HEK293 (cell line): Measurements from ENCODE around the gene FGF10.

ENCODE experiments used
- CTCF ChIA-PET: fragments of 350-600 bp; formaldehyde crosslinking; extraction: SDS; loops from one replicate; lab custom pipeline; 2021; ENCODE audit warnings: antibody characterized with exemption; lab: Yijun Ruan, JAX
- POLR2A ChIA-PET: fragments of 300-600 bp; formaldehyde crosslinking; extraction: SDS; loops from one replicate; lab custom pipeline; 2020; ENCODE audit warnings: antibody characterized with exemption, inconsistent platforms; lab: Yijun Ruan, JAX
- H3K27ac ChIP-seq: fragments of 200-500 bp; sonication (Bioruptor generic); 2 replicates; pipeline ENCODE4 v1.5.1; 2014; ENCODE audit warnings: low read depth, low read length, control low read depth, inconsistent platforms; ENCODE audit errors: extremely low read depth
- H3K36me3 ChIP-seq, 2 experiments: fragments of 200-500 bp in 1 of 2; sonication (Bioruptor generic) in 1 of 2; 1 replicate in 1 of 2; 2 replicates in 1 of 2; pipeline ENCODE4 v1.5.1; 2014 to 2017; ENCODE audit warnings: inconsistent platforms in 2 of 2, low read length in 2 of 2; ENCODE audit not compliant: control insufficient read depth in 2 of 2, insufficient read depth in 1 of 2
- H3K4me1 ChIP-seq: fragments of 200-500 bp; sonication (Bioruptor generic); 2 replicates; pipeline ENCODE4 v1.5.1; 2014; ENCODE audit warnings: mild to moderate bottlenecking, low read length, inconsistent platforms; ENCODE audit not compliant: control insufficient read depth, insufficient read depth
- H3K4me3 ChIP-seq: 2 replicates; pipeline ENCODE4 v1.5.1; 2011; ENCODE audit warnings: low read depth, mild to moderate bottlenecking, control low read depth, low read length, moderate library complexity
- H3K9me3 ChIP-seq: fragments of 200-500 bp; sonication (Bioruptor generic); 2 replicates; pipeline ENCODE4 v1.5.1; 2014; ENCODE audit warnings: low read depth, low read length, inconsistent platforms; ENCODE audit not compliant: control insufficient read depth, insufficient read depth
- BCL11A ChIP-seq: fragments of 450-650 bp; formaldehyde crosslinking; IDR thresholded peaks from 2 replicates; pipeline ENCODE4 v1.5.1; 2016; ENCODE audit warnings: low read depth, missing biosample characterization, missing genetic modification characterization
- KLF10 ChIP-seq: fragments of 450-650 bp; IDR thresholded peaks from 2 replicates; pipeline ENCODE4 v1.5.1; 2018; ENCODE audit warnings: missing biosample characterization, mild to moderate bottlenecking, missing genetic modification characterization
- OVOL3 ChIP-seq: fragments of 450-650 bp; formaldehyde crosslinking; IDR thresholded peaks from 2 replicates; pipeline ENCODE4 v1.5.1; 2016; ENCODE audit warnings: missing biosample characterization, missing genetic modification characterization
- RBAK ChIP-seq: fragments of 450-650 bp; formaldehyde crosslinking; IDR thresholded peaks from 2 replicates; pipeline ENCODE4 v1.5.1; 2016; ENCODE audit warnings: missing biosample characterization, missing genetic modification characterization
- ZFP69B ChIP-seq: fragments of 450-650 bp; formaldehyde crosslinking; IDR thresholded peaks from 2 replicates; pipeline ENCODE4 v1.5.1; 2016; ENCODE audit warnings: missing biosample characterization, missing genetic modification characterization
- ZIC2 ChIP-seq: fragments of 450-650 bp; formaldehyde crosslinking; IDR thresholded peaks from 2 replicates; pipeline ENCODE4 v1.5.1; 2016; ENCODE audit warnings: missing biosample characterization, missing genetic modification characterization
- ZNF114 ChIP-seq: fragments of 450-650 bp; formaldehyde crosslinking; IDR thresholded peaks from 2 replicates; pipeline ENCODE4 v1.5.0; 2017; ENCODE audit warnings: missing biosample characterization, missing genetic modification characterization
- ZNF157 ChIP-seq: fragments of 450-650 bp; formaldehyde crosslinking; IDR thresholded peaks from 2 replicates; pipeline ENCODE4 v1.5.1; 2016; ENCODE audit warnings: missing biosample characterization, missing genetic modification characterization
- ZNF211 ChIP-seq: fragments of 450-650 bp; formaldehyde crosslinking; IDR thresholded peaks from 2 replicates; pipeline ENCODE4 v1.5.1; 2016; ENCODE audit warnings: low read depth, missing biosample characterization, missing genetic modification characterization
- ZNF214 ChIP-seq: fragments of 450-650 bp; formaldehyde crosslinking; IDR thresholded peaks from 2 replicates; pipeline ENCODE4 v1.5.1; 2017; ENCODE audit warnings: missing biosample characterization, mild to moderate bottlenecking, missing genetic modification characterization, borderline replicate concordance
- ZNF274 ChIP-seq, 2 experiments: fragments of 200-500 bp in 1 of 2; fragments of 450-650 bp in 1 of 2; sonication (Bioruptor generic) in 1 of 2; formaldehyde crosslinking in 1 of 2; IDR thresholded peaks; 2 replicates each; pipeline versions ENCODE4 v1.5.1 to v1.6.1; 2014 to 2016; ENCODE audit warnings: borderline replicate concordance in 1 of 2, inconsistent platforms in 1 of 2, low read length in 1 of 2, missing biosample characterization in 1 of 2, missing genetic modification characterization in 1 of 2
- ZNF366 ChIP-seq: fragments of 450-650 bp; formaldehyde crosslinking; conservative IDR thresholded peaks from 2 replicates; pipeline ENCODE4 v1.5.1; 2016; ENCODE audit warnings: missing biosample characterization, missing genetic modification characterization
- ZNF404 ChIP-seq: fragments of 450-650 bp; formaldehyde crosslinking; IDR thresholded peaks from 2 replicates; pipeline ENCODE4 v1.5.1; 2017; ENCODE audit warnings: missing biosample characterization, missing genetic modification characterization
- ZNF585B ChIP-seq: fragments of 450-650 bp; formaldehyde crosslinking; IDR thresholded peaks from 2 replicates; pipeline ENCODE4 v1.5.1; 2016; ENCODE audit warnings: missing biosample characterization, missing genetic modification characterization
- ZNF768 ChIP-seq: fragments of 450-650 bp; formaldehyde crosslinking; IDR thresholded peaks from 2 replicates; pipeline ENCODE4 v1.5.1; 2018; ENCODE audit warnings: missing biosample characterization, mild to moderate bottlenecking, missing genetic modification characterization
- ZNF791 ChIP-seq: fragments of 450-650 bp; formaldehyde crosslinking; IDR thresholded peaks from 2 replicates; pipeline ENCODE4 v1.5.1; 2016; ENCODE audit warnings: missing biosample characterization, missing genetic modification characterization
- TF ChIP-seq, protein P1 (sequence below): fragments of 450-650 bp; formaldehyde crosslinking; IDR thresholded peaks from 2 replicates; pipeline ENCODE4 v1.5.1; 2016; ENCODE audit warnings: missing biosample characterization, missing genetic modification characterization, borderline replicate concordance
- TF ChIP-seq, protein P2 (sequence below): fragments of 450-650 bp; formaldehyde crosslinking; IDR thresholded peaks from 2 replicates; pipeline ENCODE4 v1.5.1; 2016; ENCODE audit warnings: missing biosample characterization, missing genetic modification characterization, low read depth
- TF ChIP-seq, protein P3 (sequence below): fragments of 450-650 bp; formaldehyde crosslinking; IDR thresholded peaks from 2 replicates; pipeline ENCODE4 v1.5.1; 2016; ENCODE audit warnings: missing biosample characterization, missing genetic modification characterization
- TF ChIP-seq, protein P4 (sequence below): sonication (generic); formaldehyde crosslinking; IDR thresholded peaks from 2 replicates; pipeline ENCODE4 v1.8.1; 2022; ENCODE audit warnings: mild to moderate bottlenecking, moderate library complexity, missing genetic modification reagents

Gene FGF10

DNA sequence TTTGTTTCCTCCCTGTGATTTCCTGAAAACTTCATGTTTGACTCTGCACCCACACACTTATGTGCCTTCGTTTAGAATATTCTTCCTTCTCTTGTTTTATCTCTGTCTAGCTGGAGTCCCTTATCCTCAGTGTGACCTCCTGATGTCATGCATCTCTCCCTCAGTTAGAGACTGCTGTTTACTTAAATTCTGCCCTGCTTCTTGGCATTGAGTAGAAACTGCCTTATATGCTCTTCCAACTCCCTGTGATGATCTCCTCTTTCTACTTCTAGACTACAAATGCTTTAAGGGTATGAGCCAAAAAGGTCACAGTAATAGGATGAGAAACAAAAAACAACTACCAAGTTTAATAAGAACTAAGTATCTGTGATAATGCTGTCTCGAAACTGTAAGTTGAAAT is 12.2 kb downstream of the FGF10 start:
- ChIA-PET CTCF (interaction anchor here (0.7 kb wide), 1 partner anchor 36 kb away, joined by 3 read pairs; no protein-coding TSS in a partner anchor), POLR2A (no interaction called here)
- TF ChIP-seq ZNF114 (tag by site-specific recombination) (no peak), ZFP69B (tag by site-specific recombination) (no peak), RBAK (tag by site-specific recombination) (no peak), ZNF585B (no peak), ZNF214 (no peak), ZIC2 (tag by site-specific recombination) (no peak), ZNF768 (tag by site-specific recombination) (no peak), ZNF157 (tag by site-specific recombination) (no peak), ZNF404 (no peak), ZNF791 (tag by site-specific recombination) (no peak), KLF10 (tag by site-specific recombination) (no peak), BCL11A (tag by site-specific recombination) (no peak)
- TF ChIP-seq, protein P1, sequence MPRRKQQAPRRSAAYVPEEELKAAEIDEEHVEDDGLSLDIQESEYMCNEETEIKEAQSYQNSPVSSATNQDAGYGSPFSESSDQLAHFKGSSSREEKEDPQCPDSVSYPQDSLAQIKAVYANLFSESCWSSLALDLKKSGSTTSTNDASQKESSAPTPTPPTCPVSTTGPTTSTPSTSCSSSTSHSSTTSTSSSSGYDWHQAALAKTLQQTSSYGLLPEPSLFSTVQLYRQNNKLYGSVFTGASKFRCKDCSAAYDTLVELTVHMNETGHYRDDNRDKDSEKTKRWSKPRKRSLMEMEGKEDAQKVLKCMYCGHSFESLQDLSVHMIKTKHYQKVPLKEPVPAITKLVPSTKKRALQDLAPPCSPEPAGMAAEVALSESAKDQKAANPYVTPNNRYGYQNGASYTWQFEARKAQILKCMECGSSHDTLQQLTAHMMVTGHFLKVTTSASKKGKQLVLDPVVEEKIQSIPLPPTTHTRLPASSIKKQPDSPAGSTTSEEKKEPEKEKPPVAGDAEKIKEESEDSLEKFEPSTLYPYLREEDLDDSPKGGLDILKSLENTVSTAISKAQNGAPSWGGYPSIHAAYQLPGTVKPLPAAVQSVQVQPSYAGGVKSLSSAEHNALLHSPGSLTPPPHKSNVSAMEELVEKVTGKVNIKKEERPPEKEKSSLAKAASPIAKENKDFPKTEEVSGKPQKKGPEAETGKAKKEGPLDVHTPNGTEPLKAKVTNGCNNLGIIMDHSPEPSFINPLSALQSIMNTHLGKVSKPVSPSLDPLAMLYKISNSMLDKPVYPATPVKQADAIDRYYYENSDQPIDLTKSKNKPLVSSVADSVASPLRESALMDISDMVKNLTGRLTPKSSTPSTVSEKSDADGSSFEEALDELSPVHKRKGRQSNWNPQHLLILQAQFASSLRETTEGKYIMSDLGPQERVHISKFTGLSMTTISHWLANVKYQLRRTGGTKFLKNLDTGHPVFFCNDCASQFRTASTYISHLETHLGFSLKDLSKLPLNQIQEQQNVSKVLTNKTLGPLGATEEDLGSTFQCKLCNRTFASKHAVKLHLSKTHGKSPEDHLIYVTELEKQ (tag by site-specific recombination), result no peak
- TF ChIP-seq, all 188 proteins: peak for 0

DNA sequence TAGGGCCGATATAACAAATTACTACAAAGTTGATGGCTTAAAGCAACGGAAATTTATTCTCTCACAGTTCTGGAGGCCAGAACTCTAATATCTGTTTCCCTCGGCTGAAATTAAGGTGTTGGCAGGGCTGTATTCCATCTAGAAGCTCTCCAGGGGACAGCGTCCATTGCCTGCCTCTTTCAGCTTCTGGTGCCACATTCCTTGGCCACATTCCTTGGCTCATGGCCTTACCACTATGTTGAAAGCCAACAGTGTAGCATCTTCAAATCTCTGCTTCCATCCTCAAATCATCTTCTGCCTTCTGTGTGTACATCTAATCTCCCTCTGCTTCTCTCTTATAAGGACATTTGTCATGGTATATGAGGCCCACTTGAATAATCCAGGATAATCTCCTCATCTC is 17.2 kb downstream of the FGF10 start:
- no peaks in the 10 kb centered on the region for H3K36me3 ChIP-seq
- no peak for TF ChIP-seq ZNF366 (tag by site-specific recombination)
- TF ChIP-seq OVOL3 (tag by site-specific recombination), result no peak
- no peak for TF ChIP-seq ZNF211 (tag by site-specific recombination)
- TF ChIP-seq, protein P2, sequence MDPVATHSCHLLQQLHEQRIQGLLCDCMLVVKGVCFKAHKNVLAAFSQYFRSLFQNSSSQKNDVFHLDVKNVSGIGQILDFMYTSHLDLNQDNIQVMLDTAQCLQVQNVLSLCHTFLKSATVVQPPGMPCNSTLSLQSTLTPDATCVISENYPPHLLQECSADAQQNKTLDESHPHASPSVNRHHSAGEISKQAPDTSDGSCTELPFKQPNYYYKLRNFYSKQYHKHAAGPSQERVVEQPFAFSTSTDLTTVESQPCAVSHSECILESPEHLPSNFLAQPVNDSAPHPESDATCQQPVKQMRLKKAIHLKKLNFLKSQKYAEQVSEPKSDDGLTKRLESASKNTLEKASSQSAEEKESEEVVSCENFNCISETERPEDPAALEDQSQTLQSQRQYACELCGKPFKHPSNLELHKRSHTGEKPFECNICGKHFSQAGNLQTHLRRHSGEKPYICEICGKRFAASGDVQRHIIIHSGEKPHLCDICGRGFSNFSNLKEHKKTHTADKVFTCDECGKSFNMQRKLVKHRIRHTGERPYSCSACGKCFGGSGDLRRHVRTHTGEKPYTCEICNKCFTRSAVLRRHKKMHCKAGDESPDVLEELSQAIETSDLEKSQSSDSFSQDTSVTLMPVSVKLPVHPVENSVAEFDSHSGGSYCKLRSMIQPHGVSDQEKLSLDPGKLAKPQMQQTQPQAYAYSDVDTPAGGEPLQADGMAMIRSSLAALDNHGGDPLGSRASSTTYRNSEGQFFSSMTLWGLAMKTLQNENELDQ (tag by site-specific recombination), result no peak
- no peaks in the 10 kb centered on the region for H3K9me3 ChIP-seq
- no peak overlapping the region for H3K27ac ChIP-seq
- ChIA-PET POLR2A (no interaction called here), CTCF (no interaction called here)
- no peaks in the 10 kb centered on the region for H3K4me1 ChIP-seq
- no peak overlapping the region for H3K4me3 ChIP-seq

More for the DNA sequence above, 12.2 kb downstream of the FGF10 start:
- Histone ChIP-seq H3K4me3 (no peak overlapping the region), H3K9me3 (no peaks in the 10 kb centered on the region), H3K4me1 (no peaks in the 10 kb centered on the region), H3K36me3 (no peaks in the 10 kb centered on the region), H3K27ac (no peak overlapping the region)

DNA sequence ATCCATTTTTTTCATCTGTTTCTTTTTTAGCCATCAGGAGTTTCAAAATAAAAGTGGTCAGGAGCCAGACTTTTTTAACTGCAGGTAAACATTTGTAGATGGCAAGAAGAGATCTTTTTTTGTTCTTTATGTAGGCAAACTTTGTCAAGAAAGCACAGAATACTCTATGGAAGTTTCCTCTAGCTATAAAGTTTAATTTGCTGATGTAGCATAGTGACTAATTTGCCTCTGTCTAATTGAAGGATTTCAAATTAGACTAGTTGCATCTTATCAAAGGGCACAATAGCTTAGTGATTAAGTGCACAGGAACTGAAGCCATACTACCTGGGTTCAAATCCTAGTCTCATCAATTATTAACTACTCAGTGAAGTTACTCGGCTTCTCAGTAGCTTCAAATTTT is 22.0 kb downstream of the FGF10 start:
- Histone ChIP-seq H3K4me3 (no peak overlapping the region), H3K9me3 (no peaks in the 10 kb centered on the region), H3K36me3 (no peaks in the 10 kb centered on the region), H3K27ac (no peak overlapping the region), H3K4me1 (no peaks in the 10 kb centered on the region)
- TF ChIP-seq ZNF274 (IDR thresholded peaks at IDR 0.05; ENCODE audit: low read length) (no peak), ZNF274 (tag by site-specific recombination; IDR thresholded peaks at IDR 0.05; ENCODE audit: borderline replicate concordance) (no peak)
- TF ChIP-seq, protein P3, sequence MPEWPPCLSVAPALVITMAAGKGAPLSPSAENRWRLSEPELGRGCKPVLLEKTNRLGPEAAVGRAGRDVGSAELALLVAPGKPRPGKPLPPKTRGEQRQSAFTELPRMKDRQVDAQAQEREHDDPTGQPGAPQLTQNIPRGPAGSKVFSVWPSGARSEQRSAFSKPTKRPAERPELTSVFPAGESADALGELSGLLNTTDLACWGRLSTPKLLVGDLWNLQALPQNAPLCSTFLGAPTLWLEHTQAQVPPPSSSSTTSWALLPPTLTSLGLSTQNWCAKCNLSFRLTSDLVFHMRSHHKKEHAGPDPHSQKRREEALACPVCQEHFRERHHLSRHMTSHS, result no peak
- TF ChIP-seq, protein P4, sequence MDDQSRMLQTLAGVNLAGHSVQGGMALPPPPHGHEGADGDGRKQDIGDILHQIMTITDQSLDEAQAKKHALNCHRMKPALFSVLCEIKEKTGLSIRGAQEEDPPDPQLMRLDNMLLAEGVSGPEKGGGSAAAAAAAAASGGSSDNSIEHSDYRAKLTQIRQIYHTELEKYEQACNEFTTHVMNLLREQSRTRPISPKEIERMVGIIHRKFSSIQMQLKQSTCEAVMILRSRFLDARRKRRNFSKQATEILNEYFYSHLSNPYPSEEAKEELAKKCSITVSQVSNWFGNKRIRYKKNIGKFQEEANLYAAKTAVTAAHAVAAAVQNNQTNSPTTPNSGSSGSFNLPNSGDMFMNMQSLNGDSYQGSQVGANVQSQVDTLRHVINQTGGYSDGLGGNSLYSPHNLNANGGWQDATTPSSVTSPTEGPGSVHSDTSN (CRISPR knock-in tag), result no peak
- CTCF ChIA-PET, result no interaction called here
- POLR2A ChIA-PET, result no interaction called here
